Measurements from ENCODE around the gene SPTB.

GRCh38 chr14:64838656-64839055 lies 41.1 kb downstream of the SPTB start:
- no peak for TF ChIP-seq CTCF (IDR thresholded peaks at IDR 0.05)
- TF ChIP-seq POLR2AphosphoS5 (IDR thresholded peaks at IDR 0.05; ENCODE audit: low read depth, low read length), result no peak
- TF ChIP-seq SIN3A (IDR thresholded peaks at IDR 0.05; ENCODE audit: borderline replicate concordance, insufficient read depth, low read depth, low read length), result no peak
- no peak for TF ChIP-seq TCF7L2 (IDR thresholded peaks at IDR 0.05; ENCODE audit: low read depth, low read length)
- TF ChIP-seq REST (IDR thresholded peaks at IDR 0.05; ENCODE audit: insufficient read depth in 1 of 2, low read depth in 2 of 2, low read length in 1 of 2), result no peak
